WTC11 (cell line): ENCODE results near the gene AHNAK2. TPM values are rescaled to one million over a fixed set of nuclear protein-coding genes. Genes with fewer than 3 reads are reported as not detected.

Source experiments
- ATAC-seq: fragments of 200-7000 bp; cut with Tn5 transposase; 2 replicates; pipeline ENCODE4 v1.10.0; 2021; ENCODE audit warnings: mild to moderate bottlenecking, moderate library complexity
- CTCF ChIA-PET: fragments of 300-600 bp; sonication (Branson Sonifier 250); formaldehyde crosslinking; loops from one replicate; lab custom pipeline; 2021; ENCODE audit warnings: antibody characterized with exemption; lab: Charles Lee
- POLR2A ChIA-PET: fragments of 350-600 bp; sonication (Branson Sonifier 250); formaldehyde crosslinking; loops from one replicate; lab custom pipeline; 2021; ENCODE audit warnings: antibody characterized with exemption; lab: Charles Lee
- DNase-seq: peaks from one replicate; pipeline ENCODE4 v3.0.0; 2021; ENCODE audit warnings: low spot score
- H3K27ac Mint-ChIP-seq: 2 replicates; pipeline ENCODE4 v1.8.0; 2021; ENCODE audit warnings: mixed read lengths
- H3K27me3 Mint-ChIP-seq: 2 replicates; pipeline ENCODE4 v1.8.0; 2021; ENCODE audit warnings: low read depth, mild to moderate bottlenecking, moderate library complexity, mixed read lengths
- H3K36me3 Mint-ChIP-seq: 2 replicates; pipeline ENCODE4 v1.8.0; 2021; ENCODE audit warnings: mixed read lengths
- H3K4me1 Mint-ChIP-seq: 2 replicates; pipeline ENCODE4 v1.8.0; 2022; ENCODE audit warnings: mixed read lengths
- H3K4me3 Mint-ChIP-seq: 2 replicates; pipeline ENCODE4 v1.8.0; 2021; ENCODE audit warnings: mild to moderate bottlenecking, moderate library complexity, mixed read lengths
- H3K9me3 Mint-ChIP-seq: 2 replicates; pipeline ENCODE4 v1.8.0; 2021; ENCODE audit warnings: mixed read lengths
- ARID4B ChIP-seq: sonication (generic); formaldehyde crosslinking; IDR thresholded peaks from 2 replicates; pipeline ENCODE4 v1.8.0; 2023; ENCODE audit warnings: missing genetic modification reagents, mild to moderate bottlenecking, borderline replicate concordance
- ATF1 ChIP-seq: sonication (generic); formaldehyde crosslinking; IDR thresholded peaks from 2 replicates; pipeline ENCODE4 v1.8.1; 2023; ENCODE audit warnings: mild to moderate bottlenecking, moderate library complexity, missing genetic modification reagents
- ATF3 ChIP-seq: sonication (generic); formaldehyde crosslinking; conservative IDR thresholded peaks from 2 replicates; pipeline ENCODE4 v1.8.1; 2022; ENCODE audit warnings: mild to moderate bottlenecking, missing genetic modification reagents
- E2F1 ChIP-seq: sonication (generic); formaldehyde crosslinking; IDR thresholded peaks from 2 replicates; pipeline ENCODE4 v1.8.0; 2022; ENCODE audit warnings: mild to moderate bottlenecking, missing genetic modification reagents
- FOXJ3 ChIP-seq: sonication (generic); formaldehyde crosslinking; IDR thresholded peaks from 2 replicates; pipeline ENCODE4 v1.9.0; 2021; ENCODE audit warnings: missing genetic modification reagents, mild to moderate bottlenecking, borderline replicate concordance
- FOXP1 ChIP-seq: sonication (generic); formaldehyde crosslinking; IDR thresholded peaks from 2 replicates; pipeline ENCODE4 v1.8.0; 2022; ENCODE audit warnings: missing genetic modification reagents, mild to moderate bottlenecking, moderate library complexity, borderline replicate concordance
- JAZF1 ChIP-seq: fragments of 250-450 bp; sonication (Bioruptor Pico); IDR thresholded peaks from 2 replicates; pipeline ENCODE4 v1.9.0; 2021; ENCODE audit warnings: moderate library complexity, mild to moderate bottlenecking, inconsistent platforms
- MXD4 ChIP-seq: fragments of 250-450 bp; sonication (Bioruptor Pico); IDR thresholded peaks from 2 replicates; pipeline ENCODE4 v1.8.0; 2021; ENCODE audit warnings: mild to moderate bottlenecking, moderate library complexity, borderline replicate concordance
- NR1H2 ChIP-seq: sonication (generic); formaldehyde crosslinking; IDR thresholded peaks from 2 replicates; pipeline ENCODE4 v1.9.0; 2021; ENCODE audit warnings: mild to moderate bottlenecking, moderate library complexity, missing genetic modification reagents
- TCF7 ChIP-seq: sonication (generic); formaldehyde crosslinking; IDR thresholded peaks from 2 replicates; pipeline ENCODE4 v1.8.0; 2022; ENCODE audit warnings: mild to moderate bottlenecking, low read depth, missing genetic modification reagents, moderate library complexity
- ZNF138 ChIP-seq: sonication (generic); formaldehyde crosslinking; conservative IDR thresholded peaks from 2 replicates; pipeline ENCODE4 v1.8.1; 2022; ENCODE audit warnings: mild to moderate bottlenecking, moderate library complexity, missing genetic modification reagents
- ZNF232 ChIP-seq: sonication (generic); formaldehyde crosslinking; IDR thresholded peaks from 2 replicates; pipeline ENCODE4 v1.8.0; 2022; ENCODE audit warnings: mild to moderate bottlenecking, missing genetic modification reagents
- ZNF423 ChIP-seq: fragments of 250-450 bp; sonication (Bioruptor Pico); IDR thresholded peaks from 2 replicates; pipeline ENCODE4 v2.1.2; 2022; ENCODE audit warnings: mild to moderate bottlenecking, moderate library complexity
- total RNA-seq: library from RNA; stranded (reverse); gene quantifications from 3 replicates; pipeline ENCODE4 v1.2.3, GENCODE V29; 2021
- TF ChIP-seq, protein P1 (sequence below): sonication (generic); formaldehyde crosslinking; IDR thresholded peaks from 2 replicates; pipeline ENCODE4 v1.8.1; 2023; ENCODE audit warnings: mild to moderate bottlenecking, moderate library complexity, missing genetic modification reagents
- TF ChIP-seq, protein P2 (sequence below): sonication (generic); formaldehyde crosslinking; IDR thresholded peaks from 2 replicates; pipeline ENCODE4 v1.8.1; 2023; ENCODE audit warnings: mild to moderate bottlenecking, missing genetic modification reagents, moderate library complexity
- TF ChIP-seq, protein P3 (sequence below): sonication (generic); formaldehyde crosslinking; IDR thresholded peaks from 2 replicates; pipeline ENCODE4 v1.8.0; 2023; ENCODE audit warnings: missing genetic modification reagents
- TF ChIP-seq, protein P4 (sequence below): sonication (generic); formaldehyde crosslinking; IDR thresholded peaks from 2 replicates; pipeline ENCODE4 v1.8.0; 2023; ENCODE audit warnings: mild to moderate bottlenecking, missing genetic modification reagents

The AHNAK2 gene
- total RNA-seq, 1 experiment from 2014 or later: 3.5 TPM

DNA sequence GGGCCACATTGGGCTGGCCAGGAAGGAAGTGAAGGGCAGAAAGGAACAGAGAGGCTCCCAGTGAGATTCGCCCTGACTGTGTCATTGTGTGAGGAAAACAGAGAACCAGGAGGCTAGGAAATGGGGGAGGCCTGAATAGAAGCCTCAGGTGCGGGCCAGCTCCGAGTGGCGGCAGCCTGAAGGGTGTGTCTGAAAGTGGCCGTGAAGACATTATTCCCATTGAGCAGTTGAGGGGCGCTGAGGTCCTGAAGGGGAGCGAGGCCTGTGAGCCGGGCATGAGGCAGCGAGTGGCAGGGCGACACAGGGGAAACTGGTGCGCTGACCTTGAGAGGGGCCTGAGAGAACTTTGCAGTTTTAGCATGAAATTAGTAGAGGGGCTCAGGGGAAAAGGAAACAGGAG is 14.3 kb upstream of the AHNAK2 start:
- H3K9me3 Mint-ChIP-seq: no peaks in the 10 kb centered on the region
- H3K4me1 Mint-ChIP-seq: no peaks in the 10 kb centered on the region
- H3K36me3 Mint-ChIP-seq: no peaks in the 10 kb centered on the region
- TF ChIP-seq TCF7: no peak
- TF ChIP-seq, protein P1, sequence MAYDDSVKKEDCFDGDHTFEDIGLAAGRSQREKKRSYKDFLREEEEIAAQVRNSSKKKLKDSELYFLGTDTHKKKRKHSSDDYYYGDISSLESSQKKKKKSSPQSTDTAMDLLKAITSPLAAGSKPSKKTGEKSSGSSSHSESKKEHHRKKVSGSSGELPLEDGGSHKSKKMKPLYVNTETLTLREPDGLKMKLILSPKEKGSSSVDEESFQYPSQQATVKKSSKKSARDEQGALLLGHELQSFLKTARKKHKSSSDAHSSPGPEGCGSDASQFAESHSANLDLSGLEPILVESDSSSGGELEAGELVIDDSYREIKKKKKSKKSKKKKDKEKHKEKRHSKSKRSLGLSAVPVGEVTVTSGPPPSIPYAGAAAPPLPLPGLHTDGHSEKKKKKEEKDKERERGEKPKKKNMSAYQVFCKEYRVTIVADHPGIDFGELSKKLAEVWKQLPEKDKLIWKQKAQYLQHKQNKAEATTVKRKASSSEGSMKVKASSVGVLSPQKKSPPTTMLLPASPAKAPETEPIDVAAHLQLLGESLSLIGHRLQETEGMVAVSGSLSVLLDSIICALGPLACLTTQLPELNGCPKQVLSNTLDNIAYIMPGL (CRISPR knock-in tag): no peak
- TF ChIP-seq E2F1 (CRISPR knock-in tag): no peak
- no peak for TF ChIP-seq MXD4 (CRISPR knock-in tag)
- no peak for TF ChIP-seq JAZF1 (CRISPR knock-in tag)
- TF ChIP-seq ZNF138 (CRISPR knock-in tag): no peak
- TF ChIP-seq, protein P2, sequence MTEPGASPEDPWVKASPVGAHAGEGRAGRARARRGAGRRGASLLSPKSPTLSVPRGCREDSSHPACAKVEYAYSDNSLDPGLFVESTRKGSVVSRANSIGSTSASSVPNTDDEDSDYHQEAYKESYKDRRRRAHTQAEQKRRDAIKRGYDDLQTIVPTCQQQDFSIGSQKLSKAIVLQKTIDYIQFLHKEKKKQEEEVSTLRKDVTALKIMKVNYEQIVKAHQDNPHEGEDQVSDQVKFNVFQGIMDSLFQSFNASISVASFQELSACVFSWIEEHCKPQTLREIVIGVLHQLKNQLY (CRISPR knock-in tag): no peak
- TF ChIP-seq ZNF423 (CRISPR knock-in tag): no peak
- no peak for TF ChIP-seq FOXJ3 (CRISPR knock-in tag)
- TF ChIP-seq NR1H2 (CRISPR knock-in tag): no peak
- no peak for TF ChIP-seq ARID4B (CRISPR knock-in tag)
- CTCF ChIA-PET: no interaction called here
- 0 out of 2 replicates have a peak overlapping the region, but pooled peaks have one; percentile 72 for H3K27ac Mint-ChIP-seq
- H3K4me3 Mint-ChIP-seq: no peak overlapping the region
- POLR2A ChIA-PET: no interaction called here
- H3K27me3 Mint-ChIP-seq: no peaks in the 10 kb centered on the region
- ATAC-seq (no peak), DNase-seq (no peak)

DNA sequence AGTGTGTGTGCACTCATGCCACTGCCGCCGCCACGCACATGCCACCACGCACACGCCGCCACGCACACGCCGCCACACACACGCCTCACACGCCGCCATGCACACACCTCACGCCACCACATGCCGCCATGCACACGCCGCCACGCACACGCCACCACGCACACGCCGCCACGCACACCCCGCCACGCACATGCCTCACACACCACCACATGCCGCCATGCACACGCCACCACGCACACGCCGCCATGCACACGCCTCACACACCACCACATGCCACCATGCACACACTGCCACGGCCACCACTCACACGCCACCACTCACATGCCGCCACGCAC is 13.7 kb upstream of the AHNAK2 start:
- POLR2A ChIA-PET: no interaction called here
- no peaks in the 10 kb centered on the region for H3K9me3 Mint-ChIP-seq
- no peaks in the 10 kb centered on the region for H3K36me3 Mint-ChIP-seq
- CTCF ChIA-PET: no interaction called here
- ATAC-seq (no peak), DNase-seq (no peak)
- no peaks in the 10 kb centered on the region for H3K27me3 Mint-ChIP-seq
- no peaks in the 10 kb centered on the region for H3K4me1 Mint-ChIP-seq
- H3K27ac Mint-ChIP-seq: 0 out of 2 replicates have a peak overlapping the region, but pooled peaks have one; percentile 72
- H3K4me3 Mint-ChIP-seq: no peak overlapping the region
- TF ChIP-seq FOXP1 (CRISPR knock-in tag): peak; percentile 53; the same call in 1 of the 2 replicates
- TF ChIP-seq, protein P3, sequence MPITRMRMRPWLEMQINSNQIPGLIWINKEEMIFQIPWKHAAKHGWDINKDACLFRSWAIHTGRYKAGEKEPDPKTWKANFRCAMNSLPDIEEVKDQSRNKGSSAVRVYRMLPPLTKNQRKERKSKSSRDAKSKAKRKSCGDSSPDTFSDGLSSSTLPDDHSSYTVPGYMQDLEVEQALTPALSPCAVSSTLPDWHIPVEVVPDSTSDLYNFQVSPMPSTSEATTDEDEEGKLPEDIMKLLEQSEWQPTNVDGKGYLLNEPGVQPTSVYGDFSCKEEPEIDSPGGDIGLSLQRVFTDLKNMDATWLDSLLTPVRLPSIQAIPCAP (CRISPR knock-in tag): no peak
- TF ChIP-seq, all 79 proteins: peak for 1

DNA sequence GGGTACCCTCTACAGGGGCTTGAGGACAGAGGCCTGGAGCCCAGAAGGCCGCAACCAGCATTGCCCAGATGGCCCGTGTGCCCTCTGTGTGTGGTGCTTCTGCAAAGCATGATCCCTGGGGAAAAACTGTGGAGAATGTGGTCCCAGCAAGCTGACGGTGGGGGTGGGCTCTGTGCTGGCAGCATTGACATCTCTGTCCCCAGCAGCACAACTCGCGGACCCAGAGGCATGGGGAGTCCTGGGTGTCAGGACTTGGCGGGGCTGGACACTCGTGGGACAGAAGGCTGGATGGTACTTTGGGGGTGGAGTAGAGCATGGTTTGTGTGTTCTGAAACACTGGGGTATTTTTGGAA is 11.8 kb upstream of the AHNAK2 start:
- CTCF ChIA-PET: interaction anchor here (1.2 kb wide), 1 partner anchor 15 kb away, joined by 4 read pairs; no protein-coding TSS in a partner anchor
- no peak overlapping the region for H3K27ac Mint-ChIP-seq
- no peaks in the 10 kb centered on the region for H3K9me3 Mint-ChIP-seq
- no peaks in the 10 kb centered on the region for H3K36me3 Mint-ChIP-seq
- DNase-seq (no peak), ATAC-seq (no peak)
- no peaks in the 10 kb centered on the region for H3K4me1 Mint-ChIP-seq
- no peaks in the 10 kb centered on the region; the same call in 1 of the 2 replicates for H3K27me3 Mint-ChIP-seq
- POLR2A ChIA-PET: no interaction called here
- no peak overlapping the region for H3K4me3 Mint-ChIP-seq
- TF ChIP-seq ZNF232 (CRISPR knock-in tag): no peak
- no peak for TF ChIP-seq ATF1
- TF ChIP-seq ATF3 (CRISPR knock-in tag): no peak
- TF ChIP-seq, protein P4, sequence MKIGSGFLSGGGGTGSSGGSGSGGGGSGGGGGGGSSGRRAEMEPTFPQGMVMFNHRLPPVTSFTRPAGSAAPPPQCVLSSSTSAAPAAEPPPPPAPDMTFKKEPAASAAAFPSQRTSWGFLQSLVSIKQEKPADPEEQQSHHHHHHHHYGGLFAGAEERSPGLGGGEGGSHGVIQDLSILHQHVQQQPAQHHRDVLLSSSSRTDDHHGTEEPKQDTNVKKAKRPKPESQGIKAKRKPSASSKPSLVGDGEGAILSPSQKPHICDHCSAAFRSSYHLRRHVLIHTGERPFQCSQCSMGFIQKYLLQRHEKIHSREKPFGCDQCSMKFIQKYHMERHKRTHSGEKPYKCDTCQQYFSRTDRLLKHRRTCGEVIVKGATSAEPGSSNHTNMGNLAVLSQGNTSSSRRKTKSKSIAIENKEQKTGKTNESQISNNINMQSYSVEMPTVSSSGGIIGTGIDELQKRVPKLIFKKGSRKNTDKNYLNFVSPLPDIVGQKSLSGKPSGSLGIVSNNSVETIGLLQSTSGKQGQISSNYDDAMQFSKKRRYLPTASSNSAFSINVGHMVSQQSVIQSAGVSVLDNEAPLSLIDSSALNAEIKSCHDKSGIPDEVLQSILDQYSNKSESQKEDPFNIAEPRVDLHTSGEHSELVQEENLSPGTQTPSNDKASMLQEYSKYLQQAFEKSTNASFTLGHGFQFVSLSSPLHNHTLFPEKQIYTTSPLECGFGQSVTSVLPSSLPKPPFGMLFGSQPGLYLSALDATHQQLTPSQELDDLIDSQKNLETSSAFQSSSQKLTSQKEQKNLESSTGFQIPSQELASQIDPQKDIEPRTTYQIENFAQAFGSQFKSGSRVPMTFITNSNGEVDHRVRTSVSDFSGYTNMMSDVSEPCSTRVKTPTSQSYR (CRISPR knock-in tag): no peak
